HepG2 (cell line): ENCODE data around the gene ENTPD5.

Experiments used
- BCLAF1 ChIP-seq: fragments of 450-650 bp; IDR thresholded peaks from 2 replicates; pipeline ENCODE4 v1.6.1; 2017; ENCODE audit warnings: mild to moderate bottlenecking
- JUND ChIP-seq: sonication (generic); formaldehyde crosslinking; IDR thresholded peaks from 2 replicates; pipeline ENCODE4 v1.8.0; 2022; ENCODE audit warnings: mild to moderate bottlenecking, missing genetic modification reagents
- TF ChIP-seq, protein P1 (sequence below): sonication (generic); formaldehyde crosslinking; IDR thresholded peaks from 2 replicates; pipeline ENCODE4 v1.8.1; 2023; ENCODE audit warnings: mild to moderate bottlenecking, missing genetic modification reagents
- TF ChIP-seq, protein P2 (sequence below): sonication (generic); formaldehyde crosslinking; IDR thresholded peaks from 2 replicates; pipeline ENCODE4 v1.8.0; 2023; ENCODE audit warnings: mild to moderate bottlenecking, missing genetic modification reagents

DNA sequence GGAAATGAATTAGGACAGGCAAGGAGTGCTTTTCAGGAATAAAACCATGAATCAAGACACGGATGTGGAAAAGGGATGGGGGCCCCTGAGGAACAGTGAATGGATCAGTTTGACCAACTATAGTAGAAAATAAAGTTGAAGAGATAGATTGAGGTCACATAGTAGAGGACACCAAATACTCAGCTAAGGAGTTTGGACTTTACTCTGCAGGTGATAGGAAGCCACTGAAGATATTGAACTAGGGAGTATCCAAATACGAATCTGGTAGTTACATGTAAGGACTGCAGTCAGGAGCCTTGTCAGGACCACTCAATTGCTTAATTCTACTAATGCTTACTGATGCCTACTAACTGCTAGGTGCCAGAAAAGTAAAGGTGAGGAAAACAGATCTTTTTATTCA lies 20.4 kb downstream of the ENTPD5 start:
- TF ChIP-seq, protein P1, sequence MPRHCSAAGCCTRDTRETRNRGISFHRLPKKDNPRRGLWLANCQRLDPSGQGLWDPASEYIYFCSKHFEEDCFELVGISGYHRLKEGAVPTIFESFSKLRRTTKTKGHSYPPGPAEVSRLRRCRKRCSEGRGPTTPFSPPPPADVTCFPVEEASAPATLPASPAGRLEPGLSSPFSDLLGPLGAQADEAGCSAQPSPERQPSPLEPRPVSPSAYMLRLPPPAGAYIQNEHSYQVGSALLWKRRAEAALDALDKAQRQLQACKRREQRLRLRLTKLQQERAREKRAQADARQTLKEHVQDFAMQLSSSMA (CRISPR knock-in tag), result no peak
- TF ChIP-seq, protein P2, sequence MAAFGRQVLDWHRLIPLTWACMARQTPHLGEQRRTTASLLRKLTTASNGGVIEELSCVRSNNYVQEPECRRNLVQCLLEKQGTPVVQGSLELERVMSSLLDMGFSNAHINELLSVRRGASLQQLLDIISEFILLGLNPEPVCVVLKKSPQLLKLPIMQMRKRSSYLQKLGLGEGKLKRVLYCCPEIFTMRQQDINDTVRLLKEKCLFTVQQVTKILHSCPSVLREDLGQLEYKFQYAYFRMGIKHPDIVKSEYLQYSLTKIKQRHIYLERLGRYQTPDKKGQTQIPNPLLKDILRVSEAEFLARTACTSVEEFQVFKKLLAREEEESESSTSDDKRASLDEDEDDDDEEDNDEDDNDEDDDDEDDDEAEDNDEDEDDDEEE, result no peak
- TF ChIP-seq BCLAF1 (no peak), JUND (no peak)
